BLaER1 (cell line): Measurements from ENCODE around the gene MMP14.
"Not testable (repeated sequence)": the region's sequence is repeated elsewhere in the genome, so short reads cannot be mapped to it uniquely, and the experiment has no call there.

Source experiments
- H3K27ac ChIP-seq: shearing (Covaris generic); formaldehyde crosslinking; 2 replicates; pipeline ENCODE4 v1.8.1; 2022
- H3K27me3 ChIP-seq: shearing (Covaris generic); formaldehyde crosslinking; 2 replicates; pipeline ENCODE4 v1.8.1; 2022
- H3K36me3 ChIP-seq: shearing (Covaris generic); formaldehyde crosslinking; 2 replicates; pipeline ENCODE4 v1.8.1; 2022
- H3K4me1 ChIP-seq: shearing (Covaris generic); formaldehyde crosslinking; 2 replicates; pipeline ENCODE4 v1.8.1; 2022
- H3K4me2 ChIP-seq: shearing (Covaris generic); formaldehyde crosslinking; 2 replicates; pipeline ENCODE4 v1.8.1; 2022
- H3K4me3 ChIP-seq: shearing (Covaris generic); formaldehyde crosslinking; 2 replicates; pipeline ENCODE4 v1.8.1; 2022
- H3K9ac ChIP-seq: shearing (Covaris generic); formaldehyde crosslinking; 2 replicates; pipeline ENCODE4 v1.8.1; 2022
- H3K9me3 ChIP-seq: shearing (Covaris generic); formaldehyde crosslinking; 2 replicates; pipeline ENCODE4 v1.8.1; 2022
- H4K20me1 ChIP-seq: shearing (Covaris generic); formaldehyde crosslinking; 2 replicates; pipeline ENCODE4 v1.8.1; 2022
- Cebpa-rat ChIP-seq: shearing (Covaris generic); IDR thresholded peaks from 2 replicates; pipeline ENCODE4 v1.8.1; 2022

Gene MMP14

DNA sequence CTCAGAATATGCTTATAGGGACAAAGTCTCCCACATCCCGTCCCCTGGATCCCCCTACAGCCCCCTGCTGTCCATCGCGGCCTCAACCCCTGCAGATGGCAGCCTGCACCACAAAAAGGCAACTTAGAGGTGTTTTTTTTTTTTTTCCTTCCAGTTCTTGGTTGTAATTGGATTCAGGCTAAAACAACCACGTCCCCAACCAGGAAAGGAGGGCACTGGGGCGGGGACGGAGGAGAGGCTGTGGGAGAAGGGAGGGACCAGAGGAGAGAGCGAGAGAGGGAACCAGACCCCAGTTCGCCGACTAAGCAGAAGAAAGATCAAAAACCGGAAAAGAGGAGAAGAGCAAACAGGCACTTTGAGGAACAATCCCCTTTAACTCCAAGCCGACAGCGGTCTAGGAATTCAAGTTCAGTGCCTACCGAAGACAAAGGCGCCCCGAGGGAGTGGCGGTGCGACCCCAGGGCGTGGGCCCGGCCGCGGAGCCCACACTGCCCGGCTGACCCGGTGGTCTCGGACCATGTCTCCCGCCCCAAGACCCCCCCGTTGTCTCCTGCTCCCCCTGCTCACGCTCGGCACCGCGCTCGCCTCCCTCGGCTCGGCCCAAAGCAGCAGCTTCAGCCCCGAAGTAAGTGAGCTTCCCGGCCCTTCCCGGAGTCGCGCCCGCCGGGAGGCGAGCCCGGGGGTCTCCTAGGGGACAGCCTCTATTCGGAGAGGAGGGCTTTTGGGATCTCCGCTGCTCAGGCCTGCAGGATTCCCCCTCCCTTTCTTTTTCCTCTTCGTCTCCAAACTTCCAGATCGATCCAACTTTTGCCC, at the start of gene MMP14:
Gene MMP14, plus strand, starts transcription at position 285 of the 813 bp plus-strand sequence. Its CDS starts 233 bp downstream, at position 518.
- Histone ChIP-seq H3K9ac (peak within 1 kb of the TSS; percentile 71), H3K36me3 (peaks cover 45% of the 10 kb centered on the region), H4K20me1 (peaks cover 33% of the 10 kb centered on the region), H3K4me2 (peak within 1 kb of the TSS; percentile 74), H3K27ac (peak within 1 kb of the TSS; percentile 55), H3K9me3 (no peaks in the 10 kb centered on the region), H3K4me3 (peak within 1 kb of the TSS; percentile 63), H3K4me1 (peaks cover 36% of the 10 kb centered on the region), H3K27me3 (peaks cover 57% of the 10 kb centered on the region)
- TF ChIP-seq Cebpa-rat, result no peak

DNA sequence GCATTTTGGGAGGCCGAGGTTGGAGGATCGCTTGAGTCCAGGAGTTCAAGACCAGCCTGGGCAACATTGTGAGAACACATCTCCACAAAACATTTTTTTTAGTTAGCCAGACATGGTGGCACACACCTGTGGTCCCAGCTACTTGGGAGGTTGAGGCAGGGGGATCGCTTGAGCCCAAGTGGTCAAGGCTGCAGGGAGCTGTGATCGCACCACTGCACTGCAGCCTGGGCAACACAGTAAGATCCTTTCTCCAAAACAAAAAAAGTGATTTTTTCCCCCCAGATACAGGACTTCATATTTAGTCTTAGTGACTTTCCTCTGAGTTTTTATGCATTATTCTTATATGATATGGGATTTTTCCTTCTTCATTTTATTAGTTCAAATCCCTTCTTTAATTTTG, 49.7 kb upstream of the MMP14 start:
- Histone ChIP-seq H3K4me3 (no peak overlapping the region), H3K4me2 (no peak overlapping the region)

DNA sequence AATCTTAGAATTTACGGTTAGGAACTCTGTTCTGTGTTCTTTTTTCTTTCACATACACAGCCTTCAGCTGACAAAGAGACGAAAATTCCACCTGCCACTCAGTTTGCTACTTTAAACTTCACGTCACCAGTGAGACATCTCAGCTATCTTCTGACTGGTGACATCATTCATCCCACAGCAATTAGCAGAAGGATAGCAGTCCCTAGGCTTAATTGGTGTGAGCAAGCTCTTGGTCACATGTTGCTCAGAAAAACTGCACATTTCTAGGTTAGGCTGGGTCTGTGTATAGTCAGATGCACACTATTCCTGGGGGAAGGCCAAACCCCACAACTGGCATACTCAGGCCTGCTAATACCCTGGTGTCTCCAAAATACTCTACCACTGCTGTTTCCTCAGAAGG, 45.1 kb upstream of the MMP14 start:
- Histone ChIP-seq H3K27ac (no peak overlapping the region), H3K36me3 (no peaks in the 10 kb centered on the region), H3K4me3 (no peak overlapping the region), H4K20me1 (no peaks in the 10 kb centered on the region), H3K27me3 (no peaks in the 10 kb centered on the region), H3K4me1 (peaks cover 29% of the 10 kb centered on the region), H3K9ac (no peak overlapping the region), H3K4me2 (no peak overlapping the region), H3K9me3 (peaks cover 6% of the 10 kb centered on the region; the same call in 1 of the 2 replicates)
- TF ChIP-seq Cebpa-rat, result no peak

More for the DNA sequence above, 49.7 kb upstream of the MMP14 start:
- no peaks in the 10 kb centered on the region for H3K36me3 ChIP-seq
- TF ChIP-seq Cebpa-rat, result no peak
- H3K9ac ChIP-seq, result no peak overlapping the region
- no peaks in the 10 kb centered on the region for H3K9me3 ChIP-seq
- no peaks in the 10 kb centered on the region for H4K20me1 ChIP-seq
- H3K27me3 ChIP-seq, result no peaks in the 10 kb centered on the region
- no peak overlapping the region for H3K27ac ChIP-seq
- H3K4me1 ChIP-seq, result peaks cover 27% of the 10 kb centered on the region

DNA sequence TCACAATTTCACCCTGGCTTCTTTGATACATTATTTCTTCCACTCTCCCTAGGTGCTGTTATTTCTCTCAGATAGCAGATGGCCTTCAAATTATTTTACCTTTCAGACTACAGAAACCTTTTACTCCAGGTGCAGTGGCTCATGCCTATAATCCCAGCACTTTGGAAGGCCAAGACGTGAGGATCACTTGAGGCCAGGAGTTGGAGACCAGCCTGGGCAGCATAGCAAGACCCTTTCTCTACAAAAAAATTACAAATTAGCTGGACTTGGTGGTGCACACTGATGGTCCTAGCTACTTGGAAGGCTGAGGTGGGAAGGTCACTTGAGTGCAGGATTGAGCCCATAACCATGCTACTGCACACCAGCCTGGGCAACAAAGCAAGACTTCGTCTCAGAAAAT, 44.2 kb upstream of the MMP14 start:
- Histone ChIP-seq H3K4me1 (peaks cover 29% of the 10 kb centered on the region), H3K4me2 (no peak overlapping the region), H3K27me3 (no peaks in the 10 kb centered on the region), H3K27ac (no peak overlapping the region), H3K36me3 (no peaks in the 10 kb centered on the region), H4K20me1 (no peaks in the 10 kb centered on the region), H3K9ac (no peak overlapping the region), H3K4me3 (no peak overlapping the region), H3K9me3 (peaks cover 6% of the 10 kb centered on the region; the same call in 1 of the 2 replicates)
- no peak for TF ChIP-seq Cebpa-rat

DNA sequence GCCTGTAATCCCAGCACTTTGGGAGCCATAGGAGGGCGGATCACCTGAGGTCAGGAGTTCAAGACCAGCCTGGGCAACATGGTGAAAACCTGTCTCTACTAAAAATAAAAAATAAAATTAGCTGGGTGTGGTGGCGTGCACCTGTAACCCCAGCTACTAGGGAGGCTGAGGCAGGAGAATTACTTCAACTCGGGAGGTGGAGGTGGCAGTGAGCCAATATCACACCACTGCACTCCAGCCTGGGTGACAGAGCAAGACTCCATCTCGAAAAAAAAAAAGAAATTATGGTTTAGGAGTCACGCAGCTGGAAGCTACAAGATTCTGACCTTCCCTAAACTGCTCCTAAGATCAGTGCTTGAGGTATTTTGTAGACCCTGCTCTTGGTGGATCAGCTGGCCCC, 42.8 kb upstream of the MMP14 start:
- H3K4me1 ChIP-seq, result peaks cover 29% of the 10 kb centered on the region
- not testable (repeated sequence) for H3K4me3 ChIP-seq, H3K27me3 ChIP-seq, H3K9ac ChIP-seq, H4K20me1 ChIP-seq, H3K4me2 ChIP-seq, H3K27ac ChIP-seq, H3K9me3 ChIP-seq, H3K36me3 ChIP-seq

DNA sequence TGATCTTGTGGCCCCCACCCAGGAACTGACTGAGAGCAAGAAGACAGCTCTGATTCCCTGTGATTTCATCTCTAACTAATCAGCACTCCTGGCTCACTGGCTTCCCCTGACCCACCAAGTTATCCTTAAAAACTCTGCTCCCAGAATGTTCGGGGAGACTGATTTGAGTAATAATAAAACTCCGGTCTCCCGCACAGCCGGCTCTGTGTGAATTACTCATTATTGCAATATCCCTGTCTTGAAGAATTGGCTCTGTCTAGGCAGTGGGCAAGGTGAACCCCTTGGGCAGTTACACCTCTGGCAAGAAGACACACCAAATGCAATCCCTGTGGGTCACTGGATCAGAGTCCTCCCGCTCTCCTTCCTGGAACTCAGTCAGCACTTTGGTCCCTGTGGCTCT, 42.4 kb upstream of the MMP14 start:
- Histone ChIP-seq H3K4me3 (no peak overlapping the region), H4K20me1 (no peaks in the 10 kb centered on the region), H3K4me2 (no peak overlapping the region), H3K27ac (no peak overlapping the region), H3K9ac (no peak overlapping the region), H3K4me1 (peaks cover 28% of the 10 kb centered on the region), H3K36me3 (no peaks in the 10 kb centered on the region), H3K27me3 (no peaks in the 10 kb centered on the region), H3K9me3 (peaks cover 6% of the 10 kb centered on the region; the same call in 1 of the 2 replicates)
- no peak for TF ChIP-seq Cebpa-rat

DNA sequence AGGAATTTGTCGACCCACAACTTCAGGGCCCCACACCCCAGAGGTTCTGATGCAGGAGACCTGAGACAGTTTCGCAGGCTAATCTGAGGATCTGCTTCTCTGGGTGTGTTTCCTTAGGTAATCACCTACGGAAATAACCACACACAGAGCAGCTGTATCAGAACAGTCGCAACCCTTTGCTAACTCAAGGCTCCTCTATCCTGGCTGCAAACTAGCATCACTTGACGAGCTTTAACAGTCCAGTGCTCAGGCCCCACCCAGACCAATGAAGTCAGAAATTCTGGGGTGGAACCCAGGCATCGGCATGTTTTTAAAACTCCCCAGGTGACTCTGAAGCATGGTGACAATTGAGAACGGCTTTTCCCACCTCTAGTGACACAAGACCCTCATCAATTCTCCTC, 41.8 kb upstream of the MMP14 start:
- H3K9ac ChIP-seq, result no peak overlapping the region

DNA sequence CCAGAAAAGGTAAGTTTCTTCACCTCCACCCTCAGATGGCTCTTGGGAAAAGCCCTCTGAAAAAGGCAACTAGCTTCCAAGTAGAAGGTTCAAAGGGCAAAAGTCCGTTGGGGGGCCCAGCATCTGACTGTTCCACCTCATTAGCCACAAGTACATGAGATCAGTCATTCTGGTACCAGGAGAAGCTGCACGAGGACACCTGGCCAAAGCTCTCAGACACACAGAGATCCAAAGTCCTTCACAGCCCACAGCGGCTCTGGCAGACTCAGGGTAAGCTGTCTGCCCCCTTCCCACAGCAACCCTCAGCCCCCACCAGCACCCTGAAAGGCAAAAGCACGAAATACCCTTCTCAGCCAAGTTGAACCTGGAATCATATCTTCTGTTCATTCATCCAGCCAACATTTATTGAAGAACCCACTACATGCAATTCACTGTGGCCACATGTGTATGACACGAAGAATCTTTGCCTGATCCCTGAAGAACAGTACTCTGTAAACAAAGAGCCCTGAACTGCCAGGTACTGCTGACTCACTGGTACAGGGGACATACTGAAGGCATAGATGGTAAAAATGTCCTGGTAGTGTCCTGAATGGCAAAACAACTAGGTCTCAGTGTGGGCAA, 40.2 kb upstream of the MMP14 start:
- H3K27me3 ChIP-seq, result no peaks in the 10 kb centered on the region
- H3K4me1 ChIP-seq, result peaks cover 6% of the 10 kb centered on the region
- H3K4me3 ChIP-seq, result no peak overlapping the region
- H3K9me3 ChIP-seq, result peaks cover 6% of the 10 kb centered on the region; the same call in 1 of the 2 replicates
- no peaks in the 10 kb centered on the region for H3K36me3 ChIP-seq
- H3K4me2 ChIP-seq, result no peak overlapping the region
- no peak overlapping the region for H3K27ac ChIP-seq
- no peaks in the 10 kb centered on the region for H4K20me1 ChIP-seq
- no peak for TF ChIP-seq Cebpa-rat
- no peak overlapping the region for H3K9ac ChIP-seq

More for the DNA sequence above, 41.8 kb upstream of the MMP14 start:
- H3K27me3 ChIP-seq, result no peaks in the 10 kb centered on the region
- no peak overlapping the region for H3K27ac ChIP-seq
- H4K20me1 ChIP-seq, result no peaks in the 10 kb centered on the region
- peaks cover 23% of the 10 kb centered on the region for H3K4me1 ChIP-seq
- no peaks in the 10 kb centered on the region for H3K36me3 ChIP-seq
- no peak overlapping the region for H3K4me2 ChIP-seq
- TF ChIP-seq Cebpa-rat, result no peak
- H3K4me3 ChIP-seq, result no peak overlapping the region
- peaks cover 6% of the 10 kb centered on the region; the same call in 1 of the 2 replicates for H3K9me3 ChIP-seq

DNA sequence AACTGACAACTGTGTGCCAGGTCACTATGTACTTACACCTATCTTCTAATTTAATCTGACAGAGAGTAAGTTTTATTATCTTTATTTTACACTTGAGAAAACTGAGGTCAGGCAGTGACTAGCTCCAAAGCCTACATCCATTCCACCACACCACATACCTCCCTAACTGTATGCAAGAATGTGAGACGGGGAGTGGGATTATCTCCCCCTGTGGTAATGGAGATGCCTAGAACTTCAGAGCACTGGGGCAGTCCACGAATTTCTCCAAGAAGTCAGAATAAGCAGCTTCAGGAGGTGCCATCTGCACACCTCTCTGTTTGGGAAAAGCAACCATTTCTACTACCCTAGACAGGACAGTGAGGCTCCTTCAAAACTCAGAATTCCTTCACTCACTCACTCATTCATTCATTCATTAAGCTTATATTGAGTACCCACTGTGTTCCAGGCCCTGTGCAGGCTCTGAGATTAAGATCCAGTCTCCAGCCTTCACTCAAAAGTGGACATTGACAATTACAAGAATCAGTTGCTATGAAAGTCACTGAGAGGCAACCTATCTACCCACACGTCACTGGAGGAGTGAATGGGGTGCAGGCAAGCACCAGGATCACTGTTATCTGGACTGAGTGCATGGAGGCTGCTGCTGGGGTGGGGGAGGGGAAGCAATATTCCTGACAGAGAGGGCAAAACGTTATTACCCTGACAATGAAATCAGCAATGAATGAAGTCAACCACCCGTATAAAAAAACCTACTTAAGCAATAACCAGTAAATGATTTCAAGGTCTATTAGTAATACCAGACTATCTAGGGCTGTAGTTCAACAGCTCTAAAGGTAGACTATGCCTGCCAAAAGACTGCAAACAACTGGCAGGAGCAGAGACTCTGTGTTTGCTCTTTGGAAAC, 39.1 kb upstream of the MMP14 start:
- no peak for TF ChIP-seq Cebpa-rat
- H3K4me2 ChIP-seq, result no peak overlapping the region
- H3K9me3 ChIP-seq, result peaks cover 6% of the 10 kb centered on the region; the same call in 1 of the 2 replicates
- no peak overlapping the region for H3K4me3 ChIP-seq
- H4K20me1 ChIP-seq, result no peaks in the 10 kb centered on the region
- no peak overlapping the region for H3K9ac ChIP-seq
- no peak overlapping the region for H3K27ac ChIP-seq
- H3K27me3 ChIP-seq, result no peaks in the 10 kb centered on the region
- H3K4me1 ChIP-seq, result no peaks in the 10 kb centered on the region
- H3K36me3 ChIP-seq, result no peaks in the 10 kb centered on the region
